Progenitor cell of endocrine pancreas (in vitro differentiated cells): ENCODE measurements around the gene RBM44. TPM values are rescaled to one million over a fixed set of nuclear protein-coding genes. Genes with fewer than 3 reads are reported as not detected.
"Not testable (repeated sequence)": the region's sequence is repeated elsewhere in the genome, so short reads cannot be mapped to it uniquely, and the experiment has no call there.

Experiments used
- DNase-seq: peaks from one replicate; pipeline ENCODE4 v3.0.0; 2021; ENCODE audit warnings: low spot score; ENCODE audit not compliant: unreplicated experiment
- H3K27ac Mint-ChIP-seq: 2 replicates; pipeline ENCODE4 v1.8.0; 2021; ENCODE audit warnings: mild to moderate bottlenecking, moderate library complexity, mixed read lengths
- H3K27me3 Mint-ChIP-seq: 2 replicates; pipeline ENCODE4 v1.8.0; 2021; ENCODE audit warnings: mixed read lengths
- H3K36me3 Mint-ChIP-seq: 2 replicates; pipeline ENCODE4 v1.8.0; 2022; ENCODE audit warnings: mixed read lengths; ENCODE audit not compliant: insufficient read depth
- H3K4me1 Mint-ChIP-seq: 2 replicates; pipeline ENCODE4 v1.8.0; 2021; ENCODE audit warnings: low read depth, mixed read lengths
- H3K4me3 Mint-ChIP-seq: 2 replicates; pipeline ENCODE4 v1.8.0; 2021; ENCODE audit warnings: low read depth, mild to moderate bottlenecking, moderate library complexity, mixed read lengths
- H3K9me3 Mint-ChIP-seq: 2 replicates; pipeline ENCODE4 v1.8.0; 2021; ENCODE audit warnings: low read depth, mixed read lengths
- CTCF ChIP-seq: fragments of 200-600 bp; sonication (generic); IDR thresholded peaks from one replicate; pipeline ENCODE4 v1.5.0; 2021; ENCODE audit warnings: antibody characterized with exemption, mild to moderate bottlenecking; ENCODE audit not compliant: unreplicated experiment
- long read RNA-seq: library from polyadenylated mRNA; unstranded; transcript quantifications from one replicate; pipeline ENCODE4 v2.0.0, GENCODE V29; 2020
- total RNA-seq: library from RNA; stranded (reverse); gene quantifications from 2 replicates; pipeline ENCODE4 v1.2.1, GENCODE V29; 2021

Gene RBM44
- total RNA-seq: 0.78 and 0.81 TPM in 2 replicates
- long read RNA-seq: 0 reads

DNA sequence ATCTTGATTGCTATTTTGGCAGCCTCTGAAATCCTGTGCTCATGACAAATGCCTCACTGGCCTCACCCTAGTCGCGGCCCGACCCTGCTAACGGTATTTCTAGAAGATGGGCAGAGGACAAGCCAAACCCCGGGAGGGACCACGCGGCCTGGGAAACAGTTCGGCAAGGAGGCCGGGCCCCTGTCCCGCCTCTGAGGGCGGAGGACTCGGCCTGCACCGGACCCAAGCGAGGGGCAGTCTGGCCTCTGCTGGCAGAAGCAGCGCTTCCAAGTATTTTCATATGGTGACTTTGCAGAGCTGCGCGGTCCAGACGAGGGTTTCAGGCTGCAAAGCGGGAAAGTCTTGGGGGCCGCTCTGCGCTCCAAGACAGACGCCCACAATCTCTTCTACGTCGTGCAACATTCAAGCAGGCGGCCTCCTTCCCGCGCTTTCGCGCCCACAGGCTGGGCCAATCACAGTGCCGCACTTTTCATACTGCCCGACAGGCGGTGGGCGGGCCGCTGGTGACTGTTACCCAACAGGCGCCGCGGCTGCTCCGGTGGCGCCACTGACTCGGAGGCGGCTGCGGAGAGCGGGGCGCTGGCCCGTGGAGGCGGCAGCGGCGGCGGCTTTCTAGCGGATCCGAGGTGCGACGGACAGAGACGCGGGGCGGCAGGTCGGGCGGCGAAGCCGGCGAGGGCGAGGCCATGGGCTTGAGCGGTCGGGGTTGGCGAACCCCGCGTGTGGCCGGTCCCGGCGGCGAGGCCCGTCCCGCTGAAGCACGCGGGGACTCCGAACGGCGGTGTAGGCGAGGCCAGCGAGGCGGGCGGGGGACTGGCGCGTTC lies at the start of gene RBM44:
Gene RBM44 (plus strand): TSS at position 544 of the 824 bp plus-strand sequence. CDS start 14,831 bp downstream, outside the sequence.
- Mint-ChIP-seq H3K36me3 (peaks cover 7% of the 10 kb centered on the region), H3K27ac (no peak within 1 kb of the TSS), H3K9me3 (peaks cover 12% of the 10 kb centered on the region), H3K27me3 (no peaks in the 10 kb centered on the region), H3K4me1 (no peaks in the 10 kb centered on the region), H3K4me3 (no peak within 1 kb of the TSS)
- DNase-seq: no peak
- TF ChIP-seq CTCF: no peak

- Mint-ChIP-seq H3K27ac (no peak overlapping the region), H3K27me3 (no peaks in the 10 kb centered on the region), H3K36me3 (peaks cover 29% of the 10 kb centered on the region), H3K4me3 (no peak overlapping the region), H3K9me3 (no peaks in the 10 kb centered on the region), H3K4me1 (peaks cover 14% of the 10 kb centered on the region)
- TF ChIP-seq CTCF: no peak
- no peak for DNase-seq
Measured at GRCh38 chr2:237749002-237749401, 49.6 kb upstream of the RBM44 start.

DNA sequence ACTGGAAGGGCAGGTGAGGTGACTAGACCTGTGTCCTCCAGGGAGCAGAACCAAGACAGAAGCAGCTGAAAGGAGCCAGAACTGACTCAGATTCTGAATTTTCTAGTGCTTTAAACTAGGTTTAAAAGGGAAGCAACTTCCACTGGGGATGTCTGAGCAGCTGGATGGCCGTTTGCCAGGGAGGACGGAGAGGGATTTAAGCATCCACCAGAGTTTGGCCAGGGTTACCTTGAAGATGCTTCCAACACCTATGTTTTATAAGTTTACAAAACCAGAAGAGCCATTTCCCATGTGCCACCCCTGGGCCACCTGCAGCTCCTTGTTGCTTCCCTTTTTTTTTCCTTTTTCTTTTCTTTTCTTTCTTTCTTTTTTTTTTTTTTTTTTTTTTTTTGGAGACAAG lies 48.6 kb upstream of the RBM44 start:
- DNase-seq: no peak
- no peak overlapping the region for H3K27ac Mint-ChIP-seq
- H3K4me1 Mint-ChIP-seq: peaks cover 10% of the 10 kb centered on the region
- H3K27me3 Mint-ChIP-seq: no peaks in the 10 kb centered on the region
- H3K4me3 Mint-ChIP-seq: no peak overlapping the region
- peaks cover 33% of the 10 kb centered on the region for H3K36me3 Mint-ChIP-seq
- TF ChIP-seq CTCF: no peak
- H3K9me3 Mint-ChIP-seq: no peaks in the 10 kb centered on the region

GRCh38 chr2:237750441-237750840 lies 48.1 kb upstream of the RBM44 start:
- not testable (repeated sequence) for H3K4me3 Mint-ChIP-seq, DNase-seq, H3K27me3 Mint-ChIP-seq, H3K9me3 Mint-ChIP-seq, H3K4me1 Mint-ChIP-seq
- Mint-ChIP-seq H3K27ac (peak overlapping the region; percentile 56), H3K36me3 (peaks cover 33% of the 10 kb centered on the region)

GRCh38 chr2:237752761-237753165 lies 45.8 kb upstream of the RBM44 start:
- Mint-ChIP-seq H3K27me3 (no peaks in the 10 kb centered on the region), H3K36me3 (peaks cover 44% of the 10 kb centered on the region), H3K9me3 (no peaks in the 10 kb centered on the region), H3K4me3 (no peak overlapping the region), H3K27ac (no peak overlapping the region), H3K4me1 (peaks cover 5% of the 10 kb centered on the region)
- no peak for TF ChIP-seq CTCF
- no peak for DNase-seq

GRCh38 chr2:237754182-237754581 lies 44.4 kb upstream of the RBM44 start:
- Mint-ChIP-seq H3K9me3 (no peaks in the 10 kb centered on the region), H3K4me1 (peaks cover 5% of the 10 kb centered on the region), H3K27me3 (no peaks in the 10 kb centered on the region), H3K4me3 (no peak overlapping the region), H3K36me3 (peaks cover 38% of the 10 kb centered on the region), H3K27ac (no peak overlapping the region)
- no peak for DNase-seq
- no peak for TF ChIP-seq CTCF
